Measurements from ENCODE around the gene HOMER1. TPM values are rescaled to one million over a fixed set of nuclear protein-coding genes. Genes with fewer than 3 reads are reported as not detected.
"Not testable (repeated sequence)": the region's sequence is repeated elsewhere in the genome, so short reads cannot be mapped to it uniquely, and the experiment has no call there.

The HOMER1 gene
- polyA plus RNA-seq, 1 donor from 2014 or later: 1.8 TPM

GRCh38 chr5:79395296-79395695, 118.6 kb downstream of the HOMER1 start:
- Mint-ChIP-seq H3K4me3 (no peak overlapping the region), H3K36me3 (peaks cover 2% of the 10 kb centered on the region), H3K27me3 (no peaks in the 10 kb centered on the region), H3K27ac (peak overlapping the region in 1 of 3 donors; percentile 11), H3K9me3 (no peaks in the 10 kb centered on the region), H3K4me1 (no peaks in the 10 kb centered on the region)

- Mint-ChIP-seq H3K4me3 (no peak overlapping the region), H3K27ac (no peak overlapping the region), H3K4me1 (no peaks in the 10 kb centered on the region), H3K27me3 (no peaks in the 10 kb centered on the region), H3K9me3 (no peaks in the 10 kb centered on the region), H3K36me3 (peaks cover 3% of the 10 kb centered on the region)
Observed at GRCh38 chr5:79392776-79393175, 121.2 kb downstream of the HOMER1 start.

- Mint-ChIP-seq H3K27me3 (no peaks in the 10 kb centered on the region), H3K9me3 (peaks cover 9 to 30% (median 9%) of the 10 kb centered on the region in 3 donors), H3K4me1 (peaks cover 0 to 2% (median 0%) of the 10 kb centered on the region in 3 donors), H3K4me3 (peak overlapping the region in 1 of 4 donors; percentile 3), H3K36me3 (peaks cover 12% of the 10 kb centered on the region), H3K27ac (no peak overlapping the region)
Observed at GRCh38 chr5:79386679-79387078, 127.3 kb downstream of the HOMER1 start.

DNA sequence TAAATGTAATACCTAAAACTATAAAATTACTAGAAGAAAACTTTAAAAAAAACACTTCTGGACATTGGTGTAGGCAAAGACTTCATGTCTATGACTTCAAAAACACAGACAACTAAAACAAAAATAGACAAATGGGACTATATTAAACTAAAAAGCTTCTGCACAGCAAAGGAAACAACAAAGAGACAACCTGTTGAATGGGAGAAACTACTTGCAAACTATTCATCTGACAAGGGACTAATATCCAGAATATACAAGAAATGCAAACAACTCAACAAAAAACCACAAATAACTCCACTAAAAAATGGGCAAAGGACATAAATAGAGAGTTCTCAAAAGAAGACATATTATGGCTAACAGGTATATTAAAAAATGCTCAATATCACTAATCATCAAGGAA, 128.8 kb downstream of the HOMER1 start:
- not testable (repeated sequence) for H3K27me3 Mint-ChIP-seq, H3K4me3 Mint-ChIP-seq, H3K27ac Mint-ChIP-seq, H3K4me1 Mint-ChIP-seq
- H3K9me3 Mint-ChIP-seq: peaks cover 9 to 36% (median 14%) of the 10 kb centered on the region in 3 donors
- H3K36me3 Mint-ChIP-seq: peaks cover 12% of the 10 kb centered on the region

GRCh38 chr5:79378510-79379186, 135.3 kb downstream of the HOMER1 start:
- Mint-ChIP-seq H3K4me3 (no peak overlapping the region), H3K9me3 (peaks cover 7 to 25% (median 9%) of the 10 kb centered on the region in 3 donors), H3K27me3 (no peaks in the 10 kb centered on the region), H3K27ac (no peak overlapping the region), H3K36me3 (peaks cover 7% of the 10 kb centered on the region), H3K4me1 (no peaks in the 10 kb centered on the region)

- peaks cover 0 to 1% (median 0%) of the 10 kb centered on the region in 3 donors for H3K4me1 Mint-ChIP-seq
- H3K9me3 Mint-ChIP-seq: peaks cover 2 to 5% (median 2%) of the 10 kb centered on the region in 3 donors
- peaks cover 3% of the 10 kb centered on the region for H3K27me3 Mint-ChIP-seq
- H3K4me3 Mint-ChIP-seq: no peak overlapping the region
- H3K36me3 Mint-ChIP-seq: peaks cover 2% of the 10 kb centered on the region
- no peak overlapping the region for H3K27ac Mint-ChIP-seq
Observed at GRCh38 chr5:79357398-79357797, 156.5 kb downstream of the HOMER1 start.

- no peak overlapping the region for H3K27ac Mint-ChIP-seq
- H3K36me3 Mint-ChIP-seq: peaks cover 2% of the 10 kb centered on the region
- H3K4me1 Mint-ChIP-seq: peaks cover 0 to 1% (median 0%) of the 10 kb centered on the region in 3 donors
- H3K9me3 Mint-ChIP-seq: peaks cover 0 to 2% (median 0%) of the 10 kb centered on the region in 3 donors
- no peaks in the 10 kb centered on the region for H3K27me3 Mint-ChIP-seq
- H3K4me3 Mint-ChIP-seq: no peak overlapping the region
Observed at GRCh38 chr5:79349881-79350280, 164.1 kb downstream of the HOMER1 start.

GRCh38 chr5:79349047-79349446, 164.9 kb downstream of the HOMER1 start:
- no peaks in the 10 kb centered on the region for H3K27me3 Mint-ChIP-seq
- peaks cover 0 to 1% (median 0%) of the 10 kb centered on the region in 3 donors for H3K4me1 Mint-ChIP-seq
- peaks cover 2% of the 10 kb centered on the region for H3K36me3 Mint-ChIP-seq
- no peak overlapping the region for H3K27ac Mint-ChIP-seq
- no peak overlapping the region for H3K4me3 Mint-ChIP-seq
- peaks cover 0 to 2% (median 0%) of the 10 kb centered on the region in 3 donors for H3K9me3 Mint-ChIP-seq

- H3K27me3 Mint-ChIP-seq: no peaks in the 10 kb centered on the region
- H3K9me3 Mint-ChIP-seq: no peaks in the 10 kb centered on the region
- no peaks in the 10 kb centered on the region for H3K4me1 Mint-ChIP-seq
- H3K4me3 Mint-ChIP-seq: no peak overlapping the region
- H3K36me3 Mint-ChIP-seq: no peaks in the 10 kb centered on the region
- no peak overlapping the region for H3K27ac Mint-ChIP-seq
Observed at GRCh38 chr5:79346420-79346824, 167.5 kb downstream of the HOMER1 start.

GRCh38 chr5:79333852-79334557, 179.9 kb downstream of the HOMER1 start:
- Mint-ChIP-seq H3K4me1 (no peaks in the 10 kb centered on the region), H3K9me3 (peaks cover 0 to 11% (median 4%) of the 10 kb centered on the region in 3 donors), H3K27me3 (peaks cover 6% of the 10 kb centered on the region), H3K4me3 (no peak overlapping the region), H3K27ac (no peak overlapping the region), H3K36me3 (peaks cover 2% of the 10 kb centered on the region)

DNA sequence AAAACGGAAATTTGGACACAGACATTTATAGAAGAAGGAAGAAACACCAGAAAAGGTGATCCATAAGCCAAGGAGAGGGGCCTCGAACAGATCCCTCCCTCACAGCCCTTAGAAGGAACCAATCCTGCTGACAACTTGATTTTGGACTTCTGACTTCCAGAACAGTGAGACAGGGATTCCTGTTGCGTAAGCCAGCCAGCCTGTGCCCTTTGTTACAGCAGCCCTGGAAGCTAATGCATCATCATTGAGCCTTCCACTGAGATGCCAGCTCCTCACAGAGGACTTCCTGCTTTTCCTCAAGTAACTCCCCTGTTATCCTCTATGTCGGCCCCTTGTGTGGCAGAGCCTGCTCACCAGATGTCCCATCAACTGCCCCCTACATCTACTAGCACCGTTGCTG, 183.9 kb downstream of the HOMER1 start:
- H3K36me3 Mint-ChIP-seq: no peaks in the 10 kb centered on the region
- no peak overlapping the region for H3K27ac Mint-ChIP-seq
- no peaks in the 10 kb centered on the region for H3K27me3 Mint-ChIP-seq
- peaks cover 0 to 2% (median 0%) of the 10 kb centered on the region in 3 donors for H3K9me3 Mint-ChIP-seq
- no peaks in the 10 kb centered on the region for H3K4me1 Mint-ChIP-seq
- H3K4me3 Mint-ChIP-seq: no peak overlapping the region

GRCh38 chr5:79329453-79329852, 184.5 kb downstream of the HOMER1 start:
- Mint-ChIP-seq H3K27ac (no peak overlapping the region), H3K27me3 (no peaks in the 10 kb centered on the region), H3K36me3 (no peaks in the 10 kb centered on the region), H3K4me3 (no peak overlapping the region), H3K9me3 (no peaks in the 10 kb centered on the region), H3K4me1 (no peaks in the 10 kb centered on the region)

Other genes with a start within 250 kb of the HOMER1 start
- 55.8 TPM for gene TENT2, start 98.3 kb upstream of the HOMER1 start, polyA plus RNA-seq
- not detected for gene CMYA5, start 175.7 kb upstream of the HOMER1 start, polyA plus RNA-seq

Measured in IgD-negative memory B cell (primary cell).